Measurements from ENCODE around the gene PLD5. TPM values are rescaled to one million over a fixed set of nuclear protein-coding genes. Genes with fewer than 3 reads are reported as not detected.
"Not testable (repeated sequence)": the region's sequence is repeated elsewhere in the genome, so short reads cannot be mapped to it uniquely, and the experiment has no call there.

The PLD5 gene
- polyA plus RNA-seq, 3 donors: 0.70 to 0.90 (median 0.88) TPM

DNA sequence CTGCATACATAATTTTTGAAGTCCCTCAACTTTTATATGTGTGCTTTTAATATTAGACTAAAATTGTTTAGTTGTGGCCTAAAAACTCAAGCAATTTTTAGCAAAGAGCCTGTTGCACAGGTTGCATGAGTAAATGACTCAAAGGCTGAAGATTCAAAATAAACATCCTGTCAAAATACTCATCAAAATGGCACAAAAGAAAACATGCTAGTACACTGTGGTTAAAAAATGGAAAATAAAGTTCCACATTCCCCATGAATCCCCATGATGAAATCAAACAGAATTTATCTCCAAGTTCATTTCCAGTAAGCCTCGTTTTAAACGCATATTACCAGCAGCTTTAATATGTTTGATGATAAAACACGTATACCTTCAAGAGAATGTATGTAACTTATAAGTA lies 295.5 kb downstream of the PLD5 start:
- no peak for DNase-seq (ENCODE audit: extremely low read depth in 1 of 11, low read depth in 9 of 11, low spot score in 4 of 11)

DNA sequence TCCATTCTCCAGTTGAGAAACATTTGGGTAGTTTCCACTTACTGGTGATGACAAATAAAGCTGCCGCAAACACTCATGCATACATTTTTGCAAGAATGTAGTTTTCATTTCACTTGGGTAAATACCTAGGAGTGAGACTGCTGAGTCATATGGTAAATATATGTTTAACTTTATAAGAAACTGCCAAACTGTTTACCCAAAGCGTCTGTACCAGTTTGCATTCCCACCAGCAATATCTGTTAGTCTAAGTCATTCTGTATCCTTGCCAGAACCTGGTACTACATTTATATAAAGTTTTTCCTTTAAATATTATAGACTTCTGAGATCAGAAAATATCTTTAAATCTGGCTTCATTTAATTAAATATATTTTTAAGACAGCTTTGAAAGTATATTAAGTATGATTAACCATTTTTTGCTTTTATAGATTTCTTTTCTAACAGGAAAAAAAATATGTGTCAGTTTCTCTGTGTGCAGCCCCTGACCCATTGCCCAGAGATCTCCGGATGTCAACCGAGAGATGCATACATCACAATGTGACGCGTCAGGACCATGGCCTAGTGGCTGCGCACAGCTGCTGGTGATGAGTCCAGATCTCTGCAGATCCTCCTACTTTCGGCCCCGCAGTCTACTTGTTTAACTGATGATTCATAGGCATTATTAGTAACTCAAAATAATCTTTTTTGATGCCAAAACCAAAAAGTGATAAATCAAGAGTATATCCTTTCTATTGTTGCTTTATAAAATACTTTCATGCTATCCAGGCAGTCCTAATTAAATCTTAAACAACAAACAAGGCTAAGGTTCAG lies 298.5 kb downstream of the PLD5 start:
- no peak for DNase-seq (ENCODE audit: extremely low read depth in 1 of 11, low read depth in 9 of 11, low spot score in 4 of 11)

DNA sequence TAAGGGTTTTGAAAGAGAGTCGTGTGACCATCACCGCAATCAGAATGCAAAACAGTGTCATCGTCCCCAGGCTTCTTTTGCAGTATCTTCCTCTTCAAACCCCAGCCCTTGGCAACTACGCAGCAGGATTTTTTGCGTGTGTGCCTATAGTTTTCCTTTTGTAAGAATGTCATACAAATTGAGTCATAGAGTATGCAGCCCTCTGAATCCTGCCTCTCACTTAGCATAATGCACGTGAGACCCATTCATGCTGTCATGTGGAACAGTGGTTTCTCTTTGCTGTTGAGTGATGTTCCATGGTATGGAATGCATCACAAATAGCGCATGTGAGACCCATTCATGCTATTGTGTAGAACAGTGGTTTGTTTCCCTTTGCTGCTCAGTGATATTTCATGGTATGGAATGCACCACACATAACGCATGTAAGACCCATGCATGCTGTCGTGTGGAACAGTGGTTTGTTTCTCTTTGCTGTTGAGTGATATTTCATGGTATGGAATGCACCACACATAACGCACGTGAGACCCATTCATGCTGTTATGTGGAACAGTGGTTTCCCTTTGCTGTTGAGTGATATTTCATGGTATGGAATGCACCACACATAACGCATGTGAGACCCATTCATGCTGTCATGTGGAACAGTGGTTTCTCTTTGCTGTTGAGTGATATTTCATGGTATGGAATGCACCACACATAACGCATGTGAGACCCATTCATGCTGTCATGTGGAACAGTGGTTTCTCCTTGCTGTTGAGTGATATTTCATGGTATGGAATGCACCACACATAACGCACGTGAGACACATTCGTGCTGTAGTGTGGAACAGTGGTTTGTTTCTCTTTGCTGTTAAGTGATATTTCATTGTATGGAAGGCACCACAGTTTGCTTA lies 299.4 kb downstream of the PLD5 start:
- DNase-seq (ENCODE audit: extremely low read depth in 1 of 11, low read depth in 9 of 11, low spot score in 4 of 11): not testable (repeated sequence)

DNA sequence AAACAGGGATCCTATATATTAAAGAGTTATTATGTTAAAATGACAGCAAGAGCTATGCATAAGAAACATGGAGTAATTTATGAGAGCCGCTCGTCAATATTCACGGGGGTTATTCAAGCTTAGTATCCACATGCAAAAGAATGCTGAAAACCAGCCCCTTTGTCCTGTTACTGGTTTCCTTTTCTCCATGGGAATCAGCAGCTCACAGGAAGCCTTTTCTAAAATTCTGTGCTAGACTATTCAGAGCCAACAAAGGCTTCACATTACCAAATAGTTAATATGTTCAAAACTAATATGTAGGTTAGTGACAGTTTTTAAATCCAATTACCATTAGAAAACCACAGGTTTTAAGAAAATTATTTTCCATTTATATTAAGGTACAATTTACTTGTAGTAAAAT lies 300.0 kb downstream of the PLD5 start:
- no peak for DNase-seq (ENCODE audit: extremely low read depth in 1 of 11, low read depth in 9 of 11, low spot score in 4 of 11)

DNA sequence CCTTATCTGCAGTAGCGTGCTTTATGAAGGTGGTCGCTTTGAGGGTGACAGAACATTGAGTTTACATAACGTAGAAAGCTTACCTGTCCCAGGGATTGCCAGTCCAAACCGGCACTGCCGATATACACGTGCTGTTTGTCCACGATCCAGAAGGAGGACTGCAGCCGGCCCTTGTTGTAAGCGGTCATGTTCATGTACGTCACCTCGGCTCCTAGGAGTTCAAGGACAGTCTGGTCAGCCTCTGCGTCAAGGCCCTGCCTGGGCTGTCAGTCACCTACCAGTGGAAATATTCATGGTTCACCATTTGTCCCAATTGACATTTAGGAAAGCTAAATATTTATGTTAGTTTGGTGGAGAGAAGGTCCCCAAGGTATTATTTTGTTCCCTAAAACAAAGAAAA lies 304.6 kb downstream of the PLD5 start:
- DNase-seq (ENCODE audit: extremely low read depth in 1 of 11, low read depth in 9 of 11, low spot score in 4 of 11): no peak

DNA sequence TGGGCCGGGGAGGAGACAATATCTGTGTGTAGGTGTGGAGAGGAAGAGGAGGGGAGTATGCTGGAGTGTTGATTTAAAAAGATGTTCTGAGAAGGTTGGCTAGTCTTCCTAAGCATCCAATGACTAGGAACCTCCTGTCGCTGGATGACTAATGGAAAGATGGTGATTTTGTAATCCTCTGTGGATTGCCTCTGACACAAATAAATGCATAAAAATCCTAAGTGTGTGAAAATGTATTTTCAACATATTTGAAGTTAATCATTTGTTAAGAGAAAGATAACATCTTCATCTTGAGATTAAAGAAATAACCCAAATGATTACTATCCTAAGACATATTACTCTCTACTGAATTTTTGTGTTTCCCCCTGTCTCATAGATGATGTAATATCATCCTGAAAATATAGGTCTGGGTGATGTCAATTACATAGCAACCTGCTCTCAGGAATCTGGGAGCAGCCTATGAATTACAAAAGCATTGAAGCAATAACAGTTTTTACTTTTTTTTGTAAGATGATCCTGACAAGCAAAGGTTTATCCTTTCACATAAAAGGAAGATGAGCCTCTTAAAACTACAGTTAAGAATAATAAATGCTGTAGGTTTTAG lies 305.1 kb downstream of the PLD5 start:
- DNase-seq (ENCODE audit: extremely low read depth in 1 of 11, low read depth in 9 of 11, low spot score in 4 of 11): no peak

DNA sequence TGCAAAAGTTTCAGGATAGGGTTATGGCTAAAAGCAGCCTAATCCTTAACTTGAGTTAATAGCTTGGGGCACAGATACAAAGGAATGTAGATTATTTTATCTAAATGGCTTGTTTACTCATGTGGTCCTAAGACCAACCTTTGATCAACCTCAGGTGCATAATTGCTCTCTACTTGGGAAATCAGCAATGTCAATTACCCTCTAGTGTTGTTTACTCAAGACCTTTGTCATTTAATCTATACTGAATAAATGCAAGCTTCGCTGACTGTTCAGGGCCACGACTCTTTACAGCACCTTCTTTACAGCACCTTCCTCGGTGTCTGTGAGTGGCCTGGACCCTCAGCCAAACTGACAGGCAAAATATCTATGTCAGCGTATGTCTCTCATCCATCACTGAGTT lies 308.1 kb downstream of the PLD5 start:
- no peak for DNase-seq (ENCODE audit: extremely low read depth in 1 of 11, low read depth in 9 of 11, low spot score in 4 of 11)

DNA sequence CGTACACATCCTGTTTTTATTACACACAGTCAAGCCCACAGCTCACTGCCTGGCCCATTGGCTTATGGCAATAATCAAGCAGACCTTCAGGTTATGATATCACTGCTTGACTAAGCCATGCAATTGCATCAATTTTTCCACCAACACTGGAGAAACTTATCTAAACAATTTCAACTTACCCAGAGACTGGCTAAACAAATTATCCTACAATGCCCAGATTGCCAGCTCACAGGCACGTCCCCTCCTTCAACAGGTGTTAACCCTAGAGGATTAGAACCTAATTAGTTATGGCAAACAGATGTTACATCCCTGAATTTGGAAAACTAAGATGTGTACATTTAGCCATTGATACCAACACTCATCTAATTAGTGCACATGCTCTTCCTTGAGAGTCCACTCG lies 310.0 kb downstream of the PLD5 start:
- not testable (repeated sequence) for DNase-seq (ENCODE audit: extremely low read depth in 1 of 11, low read depth in 9 of 11, low spot score in 4 of 11)

DNA sequence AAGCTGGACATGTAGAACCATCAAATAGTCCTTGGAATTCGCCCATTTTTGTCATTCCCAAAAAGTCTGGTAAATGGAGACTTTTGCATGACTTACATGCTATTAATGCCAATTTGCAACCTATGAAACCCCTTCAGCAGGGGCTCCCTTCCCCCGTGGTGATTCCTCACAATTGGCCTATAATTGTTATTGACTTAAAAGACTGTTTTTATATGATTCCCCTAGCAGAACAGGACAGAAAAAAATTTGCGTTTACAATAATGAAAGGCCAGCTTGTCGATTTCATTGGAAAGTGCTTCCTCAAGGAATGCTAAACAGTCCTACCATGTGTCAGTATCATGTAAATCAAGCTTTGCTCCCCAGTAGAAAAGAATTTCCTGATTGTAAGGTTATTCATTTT lies 311.5 kb downstream of the PLD5 start:
- DNase-seq (ENCODE audit: extremely low read depth in 1 of 11, low read depth in 9 of 11, low spot score in 4 of 11): not testable (repeated sequence)

DNA sequence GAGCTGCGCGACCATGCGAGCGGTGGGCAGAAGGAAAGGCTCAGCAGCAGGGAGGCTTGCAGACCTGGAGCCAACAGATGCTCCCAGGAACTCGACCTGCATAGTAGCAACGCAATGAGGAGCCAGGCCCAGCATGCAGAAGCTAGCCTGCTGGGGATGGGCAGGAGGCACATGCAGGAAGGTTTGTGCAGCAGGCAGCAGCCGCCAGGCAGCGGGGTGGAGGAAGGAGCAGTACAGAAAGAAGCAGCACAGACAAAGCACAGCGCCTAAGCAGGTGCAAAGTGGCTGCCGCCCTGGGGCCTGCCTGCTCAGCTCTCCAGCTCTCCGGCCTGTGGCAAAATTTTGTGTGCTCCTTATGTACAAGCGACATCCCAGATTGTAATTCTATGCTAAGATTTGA lies 312.1 kb downstream of the PLD5 start:
- no peak for DNase-seq (ENCODE audit: extremely low read depth in 1 of 11, low read depth in 9 of 11, low spot score in 4 of 11)

DNA sequence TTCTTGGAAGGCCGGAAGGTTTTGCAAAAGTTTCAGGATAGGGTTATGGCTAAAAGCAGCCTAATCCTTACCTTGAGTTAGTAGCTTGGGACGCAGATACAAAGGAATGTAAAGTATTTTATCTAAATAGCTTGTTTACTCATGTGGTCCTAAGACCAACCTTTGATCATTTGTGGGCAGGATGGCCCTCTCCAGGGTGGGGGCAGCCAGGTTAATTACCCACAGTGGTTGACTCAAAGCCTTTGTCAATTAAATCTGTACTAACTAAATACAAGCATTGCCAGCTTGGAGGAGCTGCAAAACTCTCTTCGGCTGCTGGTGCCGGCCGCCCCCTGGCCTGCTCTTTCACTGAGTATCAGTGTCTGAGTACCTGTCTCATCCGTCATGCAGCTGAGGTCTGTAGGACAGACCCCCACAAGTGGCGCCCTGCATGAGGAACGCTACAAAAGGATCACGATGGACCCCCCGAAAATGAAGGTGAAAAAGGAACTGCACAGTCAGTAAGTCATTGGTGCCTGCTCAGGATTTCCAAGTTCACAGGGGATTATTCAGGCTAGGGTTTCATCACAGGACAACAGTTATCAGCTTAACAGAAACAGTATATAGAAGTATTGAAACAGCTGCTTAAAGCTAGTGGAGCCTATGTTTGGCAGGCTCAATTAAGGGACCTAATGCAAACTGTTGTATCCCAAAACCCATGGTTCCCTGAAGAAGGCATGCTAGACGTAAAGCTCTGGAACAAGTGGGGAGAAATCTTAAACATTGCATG lies 313.1 kb downstream of the PLD5 start:
- no peak for DNase-seq (ENCODE audit: extremely low read depth in 1 of 11, low read depth in 9 of 11, low spot score in 4 of 11)

DNA sequence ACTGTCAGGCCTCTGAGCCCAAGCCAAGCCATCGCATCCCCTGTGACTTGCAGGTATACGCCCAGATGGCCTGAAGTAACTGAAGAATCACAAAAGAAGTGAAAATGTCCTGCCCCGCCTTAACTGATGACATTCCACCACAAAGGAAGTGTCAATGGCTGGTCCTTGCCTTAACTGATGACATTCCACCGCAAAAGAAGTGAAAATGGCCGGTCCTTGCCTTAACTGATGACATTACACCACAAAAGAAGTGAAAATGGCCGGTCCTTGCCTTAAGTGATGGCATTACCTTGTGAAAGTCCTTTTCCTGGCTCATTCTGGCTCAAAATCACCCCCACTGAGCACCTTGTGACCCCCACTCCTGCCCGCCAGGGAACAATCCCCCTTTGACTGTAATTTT lies 314.2 kb downstream of the PLD5 start:
- not testable (repeated sequence) for DNase-seq (ENCODE audit: extremely low read depth in 1 of 11, low read depth in 9 of 11, low spot score in 4 of 11)

DNA sequence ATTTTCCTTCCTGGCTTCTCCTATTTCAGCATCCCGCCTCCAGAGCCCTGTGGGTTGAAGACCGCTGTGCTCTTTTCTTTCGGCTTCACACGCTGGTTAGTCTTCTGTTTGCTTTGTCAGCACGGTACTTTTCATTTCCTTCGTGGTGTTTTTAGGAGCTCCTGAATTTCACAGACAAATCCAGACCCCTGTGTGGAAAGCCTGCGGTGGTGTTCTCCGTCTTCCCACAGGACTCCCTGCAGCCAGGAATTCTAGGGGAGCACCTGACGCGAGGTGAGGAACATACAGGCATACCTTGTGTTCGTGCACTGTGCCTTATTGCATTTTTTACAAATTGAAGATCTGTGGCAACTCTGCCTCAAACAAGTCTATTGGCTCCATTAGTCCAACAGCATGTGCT lies 315.4 kb downstream of the PLD5 start:
- peak in 2 of 11 donors; percentile 7 to 12 for DNase-seq (ENCODE audit: extremely low read depth in 1 of 11, low read depth in 9 of 11, low spot score in 4 of 11)

DNA sequence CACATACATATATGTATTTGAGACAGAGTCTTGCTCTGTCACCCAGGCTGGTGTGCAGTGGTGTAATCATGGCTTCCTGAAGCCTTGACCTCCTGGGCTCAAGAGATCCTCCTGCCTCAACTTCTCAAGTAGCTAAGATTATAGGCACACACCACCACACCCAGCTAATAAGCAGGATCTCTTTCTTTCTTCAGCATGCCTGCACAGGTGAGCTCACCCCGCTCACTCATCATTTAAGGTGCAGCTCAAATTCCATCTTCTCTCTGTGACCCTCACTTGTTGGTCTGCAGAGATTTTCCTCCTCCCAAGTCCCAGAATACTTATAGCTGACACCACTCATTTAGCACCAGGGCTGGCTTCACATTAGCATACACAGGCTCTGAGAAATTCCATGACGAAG lies 316.5 kb downstream of the PLD5 start:
- DNase-seq (ENCODE audit: extremely low read depth in 1 of 11, low read depth in 9 of 11, low spot score in 4 of 11): no peak

DNA sequence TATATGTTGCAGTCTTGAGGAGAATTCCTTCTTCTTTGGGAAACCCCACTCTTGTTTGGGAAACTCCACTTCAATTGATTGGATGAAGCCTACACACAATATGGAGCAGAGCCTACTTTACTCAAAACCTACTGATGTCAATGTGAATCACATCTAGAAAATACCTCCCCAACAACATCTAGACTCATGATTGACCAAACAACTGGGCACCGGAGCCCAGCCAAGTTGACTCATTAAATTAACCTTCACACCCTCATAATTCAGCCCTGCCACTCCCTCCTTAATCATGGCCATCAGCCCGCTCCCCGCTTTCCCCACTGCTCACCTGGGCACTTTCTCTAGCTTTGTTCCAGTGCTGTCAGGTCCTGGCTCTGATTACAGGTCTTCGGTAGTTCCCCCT lies 317.5 kb downstream of the PLD5 start:
- no peak for DNase-seq (ENCODE audit: extremely low read depth in 1 of 11, low read depth in 9 of 11, low spot score in 4 of 11)

DNA sequence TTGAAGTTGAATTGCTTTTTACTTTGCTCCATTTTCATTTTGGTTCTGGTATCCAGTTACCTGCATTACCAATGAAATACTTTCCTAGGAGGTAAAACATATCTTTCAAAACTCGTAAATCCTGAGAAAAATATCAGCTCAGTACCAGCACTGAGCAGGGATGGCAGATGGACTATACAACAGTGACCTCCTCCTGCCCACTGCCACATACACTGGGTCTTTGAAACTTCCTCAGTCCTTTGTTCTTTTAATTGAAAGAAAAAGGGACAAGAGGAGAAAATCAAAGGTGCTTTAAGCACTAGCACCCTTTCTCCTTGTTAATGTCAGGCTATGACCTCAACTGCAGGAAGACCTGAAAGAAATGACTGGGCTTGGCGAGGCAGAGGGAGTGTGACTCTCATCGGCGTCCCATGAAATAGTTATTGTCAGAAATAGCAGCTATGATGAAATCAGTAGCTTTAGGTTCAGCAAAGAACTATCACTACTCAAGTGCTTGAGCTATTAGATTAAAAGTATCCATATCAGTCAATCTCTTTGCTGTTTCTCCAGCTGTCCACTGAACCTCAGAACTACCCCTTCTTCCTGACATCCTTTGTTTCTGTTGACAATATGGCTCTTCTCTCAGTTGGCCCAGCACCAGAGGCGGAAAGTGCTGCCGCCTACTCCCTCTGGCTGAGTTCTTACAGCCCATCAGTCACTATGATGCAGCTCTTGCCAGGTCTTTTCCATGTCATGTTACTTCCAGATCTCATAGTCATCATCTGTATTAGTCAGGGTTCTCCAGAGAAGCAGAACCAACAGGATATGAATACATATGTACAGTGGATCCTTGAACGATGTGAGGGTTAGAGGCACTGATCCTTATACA lies 318.6 kb downstream of the PLD5 start:
- no peak for DNase-seq (ENCODE audit: extremely low read depth in 1 of 11, low read depth in 9 of 11, low spot score in 4 of 11)

DNA sequence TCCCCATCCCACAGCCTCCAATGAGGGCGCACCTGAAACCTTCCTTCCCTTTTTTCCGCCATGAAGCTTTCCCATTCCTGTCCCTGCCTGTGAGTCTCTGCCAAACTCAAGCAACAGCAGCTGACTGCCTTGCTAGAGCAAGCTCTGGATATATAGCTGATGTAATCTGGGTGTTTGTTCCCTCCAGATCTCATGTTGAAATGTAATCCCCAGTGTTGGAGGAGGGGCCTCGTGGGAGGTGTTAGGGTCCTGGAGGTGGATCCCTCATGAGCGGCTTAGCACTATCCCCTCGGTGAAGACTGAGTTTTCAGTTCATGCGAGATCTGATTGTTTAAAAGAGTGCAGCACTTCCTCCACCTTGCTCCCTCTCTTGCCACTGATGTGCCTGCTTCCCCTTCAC lies 321.2 kb downstream of the PLD5 start:
- no peak for DNase-seq (ENCODE audit: extremely low read depth in 1 of 11, low read depth in 9 of 11, low spot score in 4 of 11)

DNA sequence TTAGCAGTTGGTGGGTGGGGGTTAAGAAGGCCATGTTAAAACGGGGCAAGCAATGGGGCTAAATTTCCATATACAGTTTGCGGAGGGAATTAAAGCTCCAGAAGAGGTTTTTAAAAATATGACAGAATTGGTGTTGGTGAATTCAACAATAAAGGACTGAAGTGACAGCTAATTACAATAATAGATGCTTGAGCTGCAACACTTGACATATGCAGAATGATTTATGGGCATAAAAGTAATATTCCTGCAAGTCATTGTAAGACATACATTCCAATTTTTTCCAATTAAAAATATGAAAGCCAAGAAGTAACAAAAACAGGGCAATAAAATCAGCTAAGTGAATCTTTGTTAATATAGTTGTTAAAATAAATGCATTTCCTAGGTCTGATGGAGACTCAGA lies 323.4 kb downstream of the PLD5 start:
- no peak for DNase-seq (ENCODE audit: extremely low read depth in 1 of 11, low read depth in 9 of 11, low spot score in 4 of 11)

All from renal cortex interstitium (tissue), 11 donors.